Activated CD4-positive, alpha-beta T cell treated with anti-CD3 and anti-CD28 coated beads, Interleukin-2, amount 50 U/mL, for 1 hour (primary cell): ENCODE measurements around the gene SCN1B.
"Not testable (repeated sequence)": the region's sequence is repeated elsewhere in the genome, so short reads cannot be mapped to it uniquely, and the experiment has no call there.

ENCODE experiments used
- DNase-seq: peaks from one replicate; pipeline ENCODE4 v3.0.0-alpha.2; 2020

Gene SCN1B

GRCh38 chr19:35019144-35019543, 11.1 kb upstream of the SCN1B start:
- DNase-seq = no peak

GRCh38 chr19:35021016-35021415, 9.3 kb upstream of the SCN1B start:
- DNase-seq = no peak

- DNase-seq = no peak
Measured at GRCh38 chr19:35021596-35021995, 8.7 kb upstream of the SCN1B start.

- DNase-seq = no peak
Measured at GRCh38 chr19:35022460-35022859, 7.8 kb upstream of the SCN1B start.

- DNase-seq = no peak
Measured at GRCh38 chr19:35023428-35023827, 6.8 kb upstream of the SCN1B start.

GRCh38 chr19:35024095-35024494, 6.2 kb upstream of the SCN1B start:
- no peak for DNase-seq

- no peak for DNase-seq
Measured at GRCh38 chr19:35025969-35026368, 4.3 kb upstream of the SCN1B start.

GRCh38 chr19:35026418-35026817, 3.9 kb upstream of the SCN1B start:
- no peak for DNase-seq

- no peak for DNase-seq
Measured at GRCh38 chr19:35027009-35027408, 3.3 kb upstream of the SCN1B start.

- no peak for DNase-seq
Measured at GRCh38 chr19:35027851-35028599, 2.2 kb upstream of the SCN1B start.

- DNase-seq = not testable (repeated sequence)
Measured at GRCh38 chr19:35028600-35028885, 1.7 kb upstream of the SCN1B start.

GRCh38 chr19:35029275-35029736, 964 bp upstream of the SCN1B start:
- not testable (repeated sequence) for DNase-seq

GRCh38 chr19:35029737-35030256, 473 bp upstream of the SCN1B start:
- DNase-seq = no peak

GRCh38 chr19:35031072-35031881, 1.0 kb downstream of the SCN1B start:
- DNase-seq = no peak

- no peak for DNase-seq
Measured at GRCh38 chr19:35032356-35032865, 2.1 kb downstream of the SCN1B start.

- DNase-seq = no peak
Measured at GRCh38 chr19:35033067-35034004, 3.1 kb downstream of the SCN1B start.

GRCh38 chr19:35034005-35034502, 3.8 kb downstream of the SCN1B start:
- DNase-seq = no peak

GRCh38 chr19:35034588-35035382, 4.5 kb downstream of the SCN1B start:
- no peak for DNase-seq

GRCh38 chr19:35037716-35038622, 7.7 kb downstream of the SCN1B start:
- DNase-seq = no peak
